Peyer's patch (tissue), 4 donors: ENCODE measurements around the gene UNC13C.

Experiments
- CTCF ChIP-seq, 6 experiments: fragments of 450-650 bp in 4 of 6; fragments of 200-600 bp in 2 of 6; sonication (generic) in 1 of 6; IDR thresholded peaks; one replicate each; pipeline ENCODE4 v1.5.1; 2017 to 2019; ENCODE audit warnings: antibody characterized with exemption in 6 of 6, mild to moderate bottlenecking in 3 of 6, moderate library complexity in 1 of 6
- POLR2A ChIP-seq, 2 donors: fragments of 450-650 bp; IDR thresholded peaks; one replicate each; pipeline ENCODE4 v1.5.1; 2017; ENCODE audit warnings: antibody characterized with exemption in 2 of 2, mild to moderate bottlenecking in 2 of 2, moderate library complexity in 2 of 2

DNA sequence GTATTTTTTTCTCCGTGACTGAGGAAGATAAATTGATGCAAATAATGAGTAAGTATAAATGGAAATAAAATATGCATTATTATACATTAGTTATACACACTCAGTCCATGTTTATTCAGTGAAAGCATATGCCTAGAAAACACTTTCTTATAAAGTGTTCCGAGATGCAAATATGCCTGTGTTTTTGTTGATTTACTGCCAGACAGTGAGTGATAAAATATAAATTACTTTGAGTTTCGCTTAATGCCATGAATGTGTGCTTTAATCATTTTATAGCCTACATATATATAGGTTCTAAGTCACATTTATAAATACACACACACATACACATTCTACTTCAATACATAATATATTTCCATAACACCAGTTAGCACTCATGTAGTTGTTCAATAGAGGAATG is 569.2 kb downstream of the UNC13C start:
- TF ChIP-seq CTCF (IDR thresholded peaks at IDR 0.05) = no peak
- TF ChIP-seq POLR2A (IDR thresholded peaks at IDR 0.05) = no peak
